Measurements from ENCODE around the gene BRAT1.

DNA sequence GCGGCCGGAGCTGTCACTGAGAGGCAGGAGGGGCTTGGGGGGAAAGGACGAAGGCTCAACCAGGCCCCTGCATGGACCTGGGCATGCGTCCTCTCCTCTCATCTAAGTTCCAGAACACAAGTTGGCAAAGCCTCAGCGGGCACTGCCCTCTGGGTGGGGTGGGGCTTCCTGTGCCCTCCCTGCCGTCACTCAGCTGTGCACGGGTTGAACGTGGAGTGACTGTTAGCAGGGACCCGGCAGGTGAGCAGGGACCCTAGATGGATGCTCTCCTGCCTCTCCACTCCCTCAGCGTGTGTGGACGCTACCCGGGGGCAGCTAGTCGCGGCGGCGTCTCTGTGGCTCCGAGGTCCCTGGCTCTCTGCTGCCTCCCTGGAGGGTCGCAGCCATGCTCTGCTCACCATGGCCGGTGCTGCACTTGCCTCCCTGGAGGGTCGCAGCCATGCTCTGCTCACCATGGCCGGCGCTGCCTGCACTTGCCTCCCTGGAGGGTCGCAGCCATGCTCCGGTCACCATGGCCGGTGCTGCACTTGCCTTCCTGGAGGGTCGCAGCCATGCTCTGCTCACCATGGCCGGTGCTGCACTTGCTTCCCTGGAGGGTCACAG, 40.0 kb upstream of the BRAT1 start:
- TF ChIP-seq, protein P1, sequence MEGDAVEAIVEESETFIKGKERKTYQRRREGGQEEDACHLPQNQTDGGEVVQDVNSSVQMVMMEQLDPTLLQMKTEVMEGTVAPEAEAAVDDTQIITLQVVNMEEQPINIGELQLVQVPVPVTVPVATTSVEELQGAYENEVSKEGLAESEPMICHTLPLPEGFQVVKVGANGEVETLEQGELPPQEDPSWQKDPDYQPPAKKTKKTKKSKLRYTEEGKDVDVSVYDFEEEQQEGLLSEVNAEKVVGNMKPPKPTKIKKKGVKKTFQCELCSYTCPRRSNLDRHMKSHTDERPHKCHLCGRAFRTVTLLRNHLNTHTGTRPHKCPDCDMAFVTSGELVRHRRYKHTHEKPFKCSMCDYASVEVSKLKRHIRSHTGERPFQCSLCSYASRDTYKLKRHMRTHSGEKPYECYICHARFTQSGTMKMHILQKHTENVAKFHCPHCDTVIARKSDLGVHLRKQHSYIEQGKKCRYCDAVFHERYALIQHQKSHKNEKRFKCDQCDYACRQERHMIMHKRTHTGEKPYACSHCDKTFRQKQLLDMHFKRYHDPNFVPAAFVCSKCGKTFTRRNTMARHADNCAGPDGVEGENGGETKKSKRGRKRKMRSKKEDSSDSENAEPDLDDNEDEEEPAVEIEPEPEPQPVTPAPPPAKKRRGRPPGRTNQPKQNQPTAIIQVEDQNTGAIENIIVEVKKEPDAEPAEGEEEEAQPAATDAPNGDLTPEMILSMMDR (IDR thresholded peaks at IDR 0.05), result no peak
- no peak for TF ChIP-seq POLR2A (IDR thresholded peaks at IDR 0.05)
